Ovary (tissue), 3 donors: ENCODE results near the gene DOCK2.

ENCODE experiments used
- CTCF ChIP-seq, 3 donors: fragments of 450-650 bp in 2 of 3; fragments of 200-600 bp in 1 of 3; IDR thresholded peaks; one replicate each; pipeline versions ENCODE4 v1.5.1 to v1.8.0; 2016 to 2022; ENCODE audit warnings: antibody characterized with exemption in 3 of 3, mild to moderate bottlenecking in 1 of 3
- EP300 ChIP-seq: sonication (generic); formaldehyde crosslinking; IDR thresholded peaks from one replicate; pipeline ENCODE4 v1.6.1; 2017; ENCODE audit warnings: antibody characterized with exemption
- donor health status: DM: no; HTN: no; CAD: no.

- TF ChIP-seq CTCF (IDR thresholded peaks at IDR 0.05) (no peak), EP300 (no peak)
Measured at GRCh38 chr5:169777159-169777558, 140.1 kb downstream of the DOCK2 start.
